Muscle layer of colon (tissue), 2 donors: ENCODE data around the gene PNMA6F.

ENCODE experiments used
- H3K27ac ChIP-seq: one replicate; pipeline ENCODE4 v1.7.0; 2013; ENCODE audit warnings: low read depth, mild to moderate bottlenecking, low read length, moderate library complexity
- H3K27me3 ChIP-seq, 2 donors: one replicate each; pipeline ENCODE4 v1.7.0; 2013; ENCODE audit warnings: low read length in 2 of 2, mild to moderate bottlenecking in 2 of 2; ENCODE audit not compliant: insufficient read depth in 2 of 2, control insufficient read depth in 1 of 2
- H3K36me3 ChIP-seq: one replicate; pipeline ENCODE4 v1.7.0; 2013; ENCODE audit warnings: mild to moderate bottlenecking, low read length; ENCODE audit not compliant: insufficient read depth
- H3K4me1 ChIP-seq: one replicate; pipeline ENCODE4 v1.7.0; 2013; ENCODE audit warnings: mild to moderate bottlenecking, low read length; ENCODE audit not compliant: insufficient read depth
- H3K4me3 ChIP-seq, 2 donors: one replicate each; pipeline ENCODE4 v1.7.0; 2013; ENCODE audit warnings: low read length in 2 of 2, low read depth in 1 of 2, mild to moderate bottlenecking in 1 of 2, moderate library complexity in 1 of 2
- H3K9ac ChIP-seq: one replicate; pipeline ENCODE4 v1.7.0; 2013; ENCODE audit warnings: low read length
- H3K9me3 ChIP-seq: one replicate; pipeline ENCODE4 v1.7.0; 2013; ENCODE audit warnings: mild to moderate bottlenecking, low read length
- donor health status: abdominal sarcoma.
- donor health status: Adenocarcinoma of cecum.

The PNMA6F gene

GRCh38 chrX:153310901-153311300 is 10.7 kb downstream of the PNMA6F start:
- H3K9ac ChIP-seq, result no peak overlapping the region
- no peaks in the 10 kb centered on the region for H3K36me3 ChIP-seq
- H3K9me3 ChIP-seq, result no peaks in the 10 kb centered on the region
- H3K27ac ChIP-seq, result no peak overlapping the region
- H3K27me3 ChIP-seq, result peaks cover 0 to 6% of the 10 kb centered on the region in 2 donors
- no peaks in the 10 kb centered on the region for H3K4me1 ChIP-seq
- no peak overlapping the region for H3K4me3 ChIP-seq

GRCh38 chrX:153307276-153308178 is 14.0 kb downstream of the PNMA6F start:
- Histone ChIP-seq H3K4me3 (no peak overlapping the region), H3K4me1 (no peaks in the 10 kb centered on the region), H3K36me3 (no peaks in the 10 kb centered on the region), H3K27me3 (peaks cover 0 to 14% of the 10 kb centered on the region in 2 donors), H3K9me3 (no peaks in the 10 kb centered on the region), H3K9ac (no peak overlapping the region), H3K27ac (no peak overlapping the region)

- Histone ChIP-seq H3K4me1 (no peaks in the 10 kb centered on the region), H3K4me3 (no peak overlapping the region), H3K27ac (no peak overlapping the region), H3K9me3 (no peaks in the 10 kb centered on the region), H3K36me3 (no peaks in the 10 kb centered on the region), H3K27me3 (peaks cover 0 to 10% of the 10 kb centered on the region in 2 donors), H3K9ac (no peak overlapping the region)
Observed at GRCh38 chrX:153306527-153307115, 14.9 kb downstream of the PNMA6F start.

GRCh38 chrX:153305972-153306371 is 15.6 kb downstream of the PNMA6F start:
- H3K27ac ChIP-seq, result no peak overlapping the region
- no peaks in the 10 kb centered on the region for H3K4me1 ChIP-seq
- no peak overlapping the region for H3K4me3 ChIP-seq
- H3K27me3 ChIP-seq, result peaks cover 0 to 10% of the 10 kb centered on the region in 2 donors
- H3K36me3 ChIP-seq, result no peaks in the 10 kb centered on the region
- H3K9me3 ChIP-seq, result no peaks in the 10 kb centered on the region
- H3K9ac ChIP-seq, result no peak overlapping the region

GRCh38 chrX:153304988-153305736 is 16.4 kb downstream of the PNMA6F start:
- no peak overlapping the region for H3K9ac ChIP-seq
- H3K27ac ChIP-seq, result no peak overlapping the region
- no peaks in the 10 kb centered on the region for H3K4me1 ChIP-seq
- no peaks in the 10 kb centered on the region for H3K9me3 ChIP-seq
- peaks cover 0 to 10% of the 10 kb centered on the region in 2 donors for H3K27me3 ChIP-seq
- no peaks in the 10 kb centered on the region for H3K36me3 ChIP-seq
- no peak overlapping the region for H3K4me3 ChIP-seq

GRCh38 chrX:153303276-153304262 is 18.0 kb downstream of the PNMA6F start:
- H3K27ac ChIP-seq, result no peak overlapping the region
- H3K36me3 ChIP-seq, result no peaks in the 10 kb centered on the region
- H3K9me3 ChIP-seq, result no peaks in the 10 kb centered on the region
- no peak overlapping the region for H3K9ac ChIP-seq
- H3K4me1 ChIP-seq, result no peaks in the 10 kb centered on the region
- H3K27me3 ChIP-seq, result peaks cover 0 to 10% of the 10 kb centered on the region in 2 donors
- H3K4me3 ChIP-seq, result no peak overlapping the region

GRCh38 chrX:153302796-153303195 is 18.8 kb downstream of the PNMA6F start:
- Histone ChIP-seq H3K9me3 (no peaks in the 10 kb centered on the region), H3K9ac (no peak overlapping the region), H3K36me3 (no peaks in the 10 kb centered on the region), H3K4me1 (no peaks in the 10 kb centered on the region), H3K27me3 (peaks cover 0 to 10% of the 10 kb centered on the region in 2 donors), H3K4me3 (no peak overlapping the region), H3K27ac (no peak overlapping the region)

- H3K4me3 ChIP-seq, result no peak overlapping the region
- H3K9ac ChIP-seq, result no peak overlapping the region
- H3K27ac ChIP-seq, result no peak overlapping the region
- H3K27me3 ChIP-seq, result peaks cover 0 to 10% of the 10 kb centered on the region in 2 donors
- H3K36me3 ChIP-seq, result no peaks in the 10 kb centered on the region
- no peaks in the 10 kb centered on the region for H3K4me1 ChIP-seq
- H3K9me3 ChIP-seq, result no peaks in the 10 kb centered on the region
Observed at GRCh38 chrX:153301746-153302145, 19.8 kb downstream of the PNMA6F start.

- Histone ChIP-seq H3K9me3 (no peaks in the 10 kb centered on the region), H3K4me1 (no peaks in the 10 kb centered on the region), H3K36me3 (no peaks in the 10 kb centered on the region), H3K27ac (no peak overlapping the region), H3K4me3 (no peak overlapping the region), H3K9ac (no peak overlapping the region), H3K27me3 (peaks cover 0 to 10% of the 10 kb centered on the region in 2 donors)
Observed at GRCh38 chrX:153299855-153300254, 21.7 kb downstream of the PNMA6F start.

GRCh38 chrX:153297376-153297775 is 24.2 kb downstream of the PNMA6F start:
- Histone ChIP-seq H3K9me3 (peaks cover 5% of the 10 kb centered on the region), H3K9ac (no peak overlapping the region), H3K4me1 (no peaks in the 10 kb centered on the region), H3K27me3 (no peaks in the 10 kb centered on the region), H3K36me3 (no peaks in the 10 kb centered on the region), H3K4me3 (no peak overlapping the region), H3K27ac (no peak overlapping the region)
